EH (cell line): ENCODE data around the gene ALDH3B2.
"Not testable (repeated sequence)": the region's sequence is repeated elsewhere in the genome, so short reads cannot be mapped to it uniquely, and the experiment has no call there.

Experiments
- DNase-seq: peaks from one replicate; pipeline ENCODE4 v3.0.0-alpha.2; 2015; ENCODE audit warnings: low read depth

The ALDH3B2 gene

DNA sequence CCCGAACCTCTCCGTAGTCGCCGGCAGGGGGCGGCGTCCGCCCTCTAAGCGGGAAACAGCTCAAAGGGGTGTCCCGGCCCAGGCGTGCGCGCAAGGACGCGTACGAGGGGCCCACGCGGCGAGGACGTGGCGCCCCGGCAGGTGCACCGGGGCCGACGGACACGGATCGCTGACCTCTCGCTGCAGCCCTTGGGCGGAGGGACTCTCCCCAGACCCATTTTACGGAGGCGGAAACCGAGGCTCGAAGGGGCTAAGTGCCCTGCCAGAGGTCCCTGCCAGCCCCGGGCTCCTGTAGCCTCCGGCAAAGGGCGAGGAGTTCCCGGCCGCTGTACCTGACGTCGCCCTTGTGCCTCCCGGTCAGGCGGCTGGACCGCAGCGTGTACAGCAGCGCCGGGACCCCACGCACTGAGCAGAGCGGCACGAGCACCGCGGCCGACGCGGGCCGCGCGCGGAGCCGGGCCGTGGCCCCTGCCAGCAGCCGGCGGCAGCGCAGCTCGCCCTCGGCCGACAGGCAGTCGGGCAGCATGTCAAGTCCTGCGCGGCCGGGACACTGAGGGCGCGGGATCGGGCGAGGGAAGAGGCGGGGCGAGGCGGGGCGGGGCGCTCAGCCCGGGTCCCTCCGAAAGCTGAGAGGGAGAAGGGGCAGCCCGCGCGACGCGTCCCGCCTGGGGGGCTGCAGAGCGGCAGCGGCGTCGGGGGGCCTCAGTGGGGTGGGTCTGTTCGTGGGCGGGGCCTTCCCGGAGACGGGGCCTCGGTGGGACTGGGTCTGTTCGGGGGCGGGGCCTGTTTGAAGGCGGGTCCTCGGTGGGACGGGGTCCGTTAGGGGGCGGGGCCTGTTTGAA, 44.8 kb downstream of the ALDH3B2 start, which contains the start of gene NUDT8:
NUDT8 (minus strand) TSS at position 552 of the 842 bp plus-strand sequence; CDS start at position 526, 26 bp downstream.
- peak; percentile 80 for DNase-seq

GRCh38 chr11:67628710-67629385, 45.6 kb downstream of the ALDH3B2 start:
- DNase-seq: no peak

DNA sequence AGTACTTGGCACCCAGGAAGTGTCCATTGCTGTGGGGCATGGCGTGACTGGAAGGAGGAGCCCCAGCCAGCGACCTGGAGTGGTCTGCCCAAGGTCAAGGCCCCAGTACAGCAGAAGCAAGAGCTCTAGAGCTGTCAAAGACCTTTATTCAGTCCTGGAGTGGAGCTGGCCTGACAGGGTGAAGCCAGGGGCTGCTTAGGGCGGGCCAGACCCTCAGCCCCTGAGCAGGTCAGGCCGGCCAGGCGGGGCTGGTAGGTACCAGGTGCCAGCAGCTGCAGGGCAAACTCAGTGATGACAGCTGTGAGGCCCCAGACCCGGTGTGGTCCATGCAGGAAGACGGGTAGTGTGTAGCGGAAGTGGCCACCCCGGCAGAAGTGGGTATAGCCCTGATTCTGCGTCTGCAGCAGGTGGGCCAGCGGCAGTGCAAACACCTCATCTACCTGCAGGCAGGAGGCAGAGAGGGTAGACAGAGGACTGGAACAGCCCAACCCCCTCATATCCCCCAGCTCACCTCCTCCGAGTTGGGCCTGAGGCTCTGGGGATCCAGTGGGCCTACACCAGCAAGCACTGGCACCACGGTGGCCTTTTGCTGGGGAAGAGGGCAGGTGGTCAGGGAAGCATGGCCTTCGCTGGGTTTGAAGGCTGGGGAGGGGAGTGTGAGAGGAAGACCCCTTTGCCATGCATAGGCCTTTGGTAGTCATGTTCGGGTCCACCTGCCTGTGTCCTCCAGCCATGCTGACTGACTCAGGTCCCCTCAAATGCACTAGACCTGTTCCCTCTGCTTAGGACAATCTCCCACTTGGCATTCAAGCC, 46.4 kb downstream of the ALDH3B2 start:
- no peak for DNase-seq

DNA sequence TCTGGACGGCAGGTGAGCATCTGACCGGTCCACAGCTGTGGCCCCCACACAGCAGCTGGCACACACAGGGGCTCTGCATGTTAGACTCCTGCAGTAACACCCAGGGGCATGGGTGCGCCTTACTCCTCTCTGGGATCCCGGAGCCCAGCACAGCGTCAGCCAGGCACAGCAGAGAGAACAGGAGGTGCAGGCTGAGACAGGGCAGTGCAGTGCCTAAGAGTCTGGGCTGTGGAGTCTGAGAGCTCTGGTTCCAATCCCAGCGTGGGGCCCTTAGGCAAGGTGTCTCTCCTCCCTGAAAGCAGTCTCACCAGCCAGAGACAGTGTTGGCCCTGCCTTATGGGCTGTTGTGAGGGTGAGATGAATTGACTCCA, 47.0 kb downstream of the ALDH3B2 start:
- DNase-seq: no peak

- DNase-seq: no peak
Measured at GRCh38 chr11:67626970-67627369, 47.5 kb downstream of the ALDH3B2 start.

DNA sequence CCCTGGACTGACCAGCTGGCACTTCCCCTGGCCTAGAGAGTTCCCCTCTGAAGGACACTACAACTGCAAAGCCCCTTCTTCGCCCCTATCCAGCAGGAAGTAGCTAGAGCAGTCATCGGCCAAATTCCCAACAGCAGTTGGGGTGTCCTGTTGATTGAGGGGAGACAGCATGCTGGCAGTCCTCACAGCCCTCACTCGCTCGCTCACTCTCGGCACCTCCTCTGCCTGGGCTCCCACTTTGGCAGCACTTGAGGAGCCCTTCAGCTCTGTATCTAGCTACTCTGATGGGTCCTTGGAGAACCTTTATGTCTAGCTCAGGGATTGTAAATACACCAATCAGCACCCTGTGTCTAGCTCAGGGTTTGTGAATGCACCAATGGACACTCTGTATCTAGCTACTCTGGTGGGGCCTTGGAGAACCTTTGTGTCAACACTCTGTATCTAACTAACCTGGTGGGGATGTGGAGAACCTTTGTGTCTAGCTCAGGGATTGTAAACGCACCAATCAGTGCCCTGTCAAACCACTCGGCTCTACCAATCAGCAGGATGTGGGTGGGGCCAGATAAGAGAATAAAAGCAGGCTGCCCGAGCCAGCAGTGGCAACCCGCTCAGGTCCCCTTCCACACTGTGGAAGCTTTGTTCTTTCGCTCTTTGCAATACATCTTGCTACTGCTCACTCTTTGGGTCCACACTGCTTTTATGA, 48.1 kb downstream of the ALDH3B2 start:
- DNase-seq: not testable (repeated sequence)

DNA sequence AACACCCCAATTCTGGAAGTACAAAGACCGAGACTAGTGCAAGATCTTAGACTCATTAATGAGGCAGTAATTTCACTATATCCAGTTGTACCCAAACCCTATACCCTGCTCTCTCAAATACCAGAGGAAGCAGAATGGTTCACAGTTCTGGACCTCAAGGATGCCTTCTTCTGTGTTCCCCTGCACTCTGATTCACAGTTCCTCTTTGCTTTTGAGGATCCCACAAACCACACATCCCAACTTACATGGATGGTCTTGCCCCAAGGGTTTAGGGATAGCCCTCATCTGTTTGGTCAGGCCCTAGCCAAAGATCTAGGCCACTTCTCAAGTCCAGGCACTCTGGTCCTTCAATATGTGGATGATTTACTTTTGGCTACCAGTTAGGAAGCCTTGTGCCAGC, 50.6 kb downstream of the ALDH3B2 start:
- not testable (repeated sequence) for DNase-seq

GRCh38 chr11:67622905-67623304, 51.5 kb downstream of the ALDH3B2 start:
- DNase-seq: not testable (repeated sequence)

DNA sequence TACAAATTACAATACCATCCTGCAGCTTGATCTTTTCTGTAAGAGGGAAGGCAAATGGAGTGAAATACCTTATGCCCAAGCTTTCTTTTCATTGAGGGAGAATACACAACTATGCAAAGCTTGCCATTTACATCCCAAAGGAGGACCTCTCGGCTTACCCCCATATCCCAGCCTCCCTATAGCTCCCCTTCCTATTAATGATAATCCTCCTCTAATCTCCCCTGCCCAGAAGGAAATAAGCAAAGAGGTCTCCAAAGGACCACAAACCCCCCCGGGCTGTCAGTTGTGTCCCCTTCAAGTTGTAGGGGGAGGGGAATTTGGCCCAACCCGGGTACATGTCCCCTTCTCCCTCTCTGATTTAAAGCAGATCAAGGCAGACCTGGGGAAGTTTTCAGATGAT, 52.5 kb downstream of the ALDH3B2 start:
- not testable (repeated sequence) for DNase-seq

DNA sequence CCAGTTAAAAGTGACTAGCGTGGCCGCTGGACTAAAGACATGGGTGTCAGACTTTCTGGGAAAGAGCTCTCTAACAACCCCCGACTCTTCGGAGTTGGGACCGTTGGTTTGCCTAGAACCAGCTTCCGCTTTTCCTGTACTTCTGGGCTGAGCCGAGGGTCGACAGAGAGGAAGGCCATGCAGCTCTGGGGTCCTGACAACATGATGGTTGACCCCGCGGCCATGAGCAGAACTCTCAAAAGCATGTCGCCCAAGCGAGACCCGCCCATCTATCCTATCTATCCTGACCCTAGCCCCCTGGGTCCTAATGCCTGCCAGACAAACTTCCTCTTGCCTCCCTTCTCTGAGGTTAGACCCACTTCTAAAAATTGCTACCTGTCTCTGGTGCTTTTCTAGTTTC, 53.8 kb downstream of the ALDH3B2 start:
- not testable (repeated sequence) for DNase-seq

GRCh38 chr11:67619683-67620618, 54.5 kb downstream of the ALDH3B2 start:
- DNase-seq: not testable (repeated sequence)

GRCh38 chr11:67618901-67619659, 55.3 kb downstream of the ALDH3B2 start:
- DNase-seq: not testable (repeated sequence)

GRCh38 chr11:67617243-67617953, 57.0 kb downstream of the ALDH3B2 start:
- DNase-seq: no peak

- DNase-seq: no peak
Measured at GRCh38 chr11:67616431-67617242, 57.8 kb downstream of the ALDH3B2 start.

DNA sequence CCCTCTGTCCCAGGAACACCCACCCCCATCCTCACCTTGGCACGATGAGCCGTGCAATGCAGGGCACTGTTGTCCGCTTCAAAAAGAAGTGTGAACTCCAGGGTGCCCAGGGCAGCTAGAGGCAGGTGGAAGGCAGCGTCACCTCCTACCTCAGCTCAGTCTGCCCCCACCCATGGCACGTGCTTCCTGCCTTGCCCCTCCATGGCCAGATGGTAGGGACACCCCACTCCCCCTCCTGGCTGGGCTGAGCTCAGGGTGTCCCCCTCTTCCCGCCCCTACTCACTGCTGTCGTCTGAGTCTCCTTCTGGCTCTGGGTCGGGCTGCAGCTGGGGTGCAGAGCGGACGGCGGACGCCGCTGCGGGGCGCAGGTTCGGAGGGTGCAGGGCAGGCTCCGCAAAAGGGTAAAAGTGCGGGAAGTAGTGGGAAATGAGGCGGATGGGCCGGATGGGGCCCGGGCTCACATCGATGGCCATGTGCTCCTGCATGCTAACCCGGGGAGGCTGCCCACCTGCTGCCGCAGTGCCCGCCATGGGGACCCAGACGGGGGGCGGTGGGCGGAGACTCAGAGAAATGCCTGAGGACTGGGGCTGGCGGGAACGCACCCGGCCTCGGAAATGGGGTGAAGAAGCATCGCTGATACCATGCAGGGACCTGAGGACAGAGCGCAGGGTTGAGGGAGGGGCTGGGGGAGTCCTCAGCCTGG, 58.5 kb downstream of the ALDH3B2 start:
- DNase-seq: no peak

- peak; percentile 24 for DNase-seq
Measured at GRCh38 chr11:67614730-67615714, 59.4 kb downstream of the ALDH3B2 start.
